GM21515 (cell line): Measurements from ENCODE around the gene CCNH.

ENCODE experiments used
- ATAC-seq: cut with Tn5 transposase; IDR thresholded peaks from one replicate; pipeline ENCODE4 v1.9.1; 2021; ENCODE audit not compliant: unreplicated experiment

Gene CCNH

GRCh38 chr5:87412630-87413342 is at the start of gene CCNH:
Gene CCNH (minus strand): TSS chr5:87412930. CDS start chr5:87412794, 136 bp downstream.
- ATAC-seq: peak; percentile 99

- ATAC-seq: no peak
Observed at GRCh38 chr5:87457706-87458105, 45.0 kb upstream of the CCNH start.

GRCh38 chr5:87453801-87454200 is 41.1 kb upstream of the CCNH start:
- no peak for ATAC-seq

- ATAC-seq: no peak
Observed at GRCh38 chr5:87452837-87453236, 40.1 kb upstream of the CCNH start.

GRCh38 chr5:87442419-87442818 is 29.7 kb upstream of the CCNH start:
- no peak for ATAC-seq

GRCh38 chr5:87438231-87438630 is 25.5 kb upstream of the CCNH start:
- ATAC-seq: no peak

GRCh38 chr5:87437724-87438123 is 25.0 kb upstream of the CCNH start:
- no peak for ATAC-seq

GRCh38 chr5:87435144-87435694 is 22.5 kb upstream of the CCNH start:
- ATAC-seq: no peak

- no peak for ATAC-seq
Observed at GRCh38 chr5:87434461-87434860, 21.7 kb upstream of the CCNH start.

- no peak for ATAC-seq
Observed at GRCh38 chr5:87433945-87434344, 21.2 kb upstream of the CCNH start.

- no peak for ATAC-seq
Observed at GRCh38 chr5:87432460-87432859, 19.7 kb upstream of the CCNH start.

GRCh38 chr5:87430863-87431457 is 18.2 kb upstream of the CCNH start:
- ATAC-seq: no peak

- no peak for ATAC-seq
Observed at GRCh38 chr5:87423755-87424154, 11.0 kb upstream of the CCNH start.

- no peak for ATAC-seq
Observed at GRCh38 chr5:87421307-87421706, 8.6 kb upstream of the CCNH start.

- no peak for ATAC-seq
Observed at GRCh38 chr5:87418506-87418905, 5.8 kb upstream of the CCNH start.

GRCh38 chr5:87413343-87413645 is 564 bp upstream of the CCNH start:
- peak; percentile 1 for ATAC-seq

GRCh38 chr5:87411973-87412629 is 629 bp downstream of the CCNH start:
- peak; percentile 22 for ATAC-seq

- no peak for ATAC-seq
Observed at GRCh38 chr5:87411586-87411972, 1.2 kb downstream of the CCNH start.

- no peak for ATAC-seq
Observed at GRCh38 chr5:87410931-87411330, 1.8 kb downstream of the CCNH start.

GRCh38 chr5:87408204-87408603 is 4.5 kb downstream of the CCNH start:
- ATAC-seq: no peak

GRCh38 chr5:87405472-87406155 is 7.1 kb downstream of the CCNH start:
- ATAC-seq: no peak

GRCh38 chr5:87404359-87404758 is 8.4 kb downstream of the CCNH start:
- no peak for ATAC-seq
